Breast epithelium (tissue), 3 donors: ENCODE measurements around the gene PTPN11.

Experiments used
- CTCF ChIP-seq, 3 donors: fragments of 450-650 bp; IDR thresholded peaks; one replicate each; pipeline ENCODE4 v1.5.1; 2016 to 2017; ENCODE audit warnings: antibody characterized with exemption in 3 of 3, mild to moderate bottlenecking in 3 of 3, moderate library complexity in 3 of 3
- POLR2AphosphoS5 ChIP-seq, 3 donors: sonication (generic); formaldehyde crosslinking; IDR thresholded peaks; one replicate each; pipeline ENCODE4 v1.6.1; 2017; ENCODE audit warnings: antibody characterized with exemption in 3 of 3

- TF ChIP-seq CTCF (IDR thresholded peaks at IDR 0.05): no peak
- TF ChIP-seq POLR2AphosphoS5 (IDR thresholded peaks at IDR 0.05): no peak
Measured at GRCh38 chr12:112420740-112421139, 2.0 kb downstream of the PTPN11 start.
